Measurements from ENCODE around the gene HSF2BP.
"Not testable (repeated sequence)": the region's sequence is repeated elsewhere in the genome, so short reads cannot be mapped to it uniquely, and the experiment has no call there.

- TF ChIP-seq, protein P1, sequence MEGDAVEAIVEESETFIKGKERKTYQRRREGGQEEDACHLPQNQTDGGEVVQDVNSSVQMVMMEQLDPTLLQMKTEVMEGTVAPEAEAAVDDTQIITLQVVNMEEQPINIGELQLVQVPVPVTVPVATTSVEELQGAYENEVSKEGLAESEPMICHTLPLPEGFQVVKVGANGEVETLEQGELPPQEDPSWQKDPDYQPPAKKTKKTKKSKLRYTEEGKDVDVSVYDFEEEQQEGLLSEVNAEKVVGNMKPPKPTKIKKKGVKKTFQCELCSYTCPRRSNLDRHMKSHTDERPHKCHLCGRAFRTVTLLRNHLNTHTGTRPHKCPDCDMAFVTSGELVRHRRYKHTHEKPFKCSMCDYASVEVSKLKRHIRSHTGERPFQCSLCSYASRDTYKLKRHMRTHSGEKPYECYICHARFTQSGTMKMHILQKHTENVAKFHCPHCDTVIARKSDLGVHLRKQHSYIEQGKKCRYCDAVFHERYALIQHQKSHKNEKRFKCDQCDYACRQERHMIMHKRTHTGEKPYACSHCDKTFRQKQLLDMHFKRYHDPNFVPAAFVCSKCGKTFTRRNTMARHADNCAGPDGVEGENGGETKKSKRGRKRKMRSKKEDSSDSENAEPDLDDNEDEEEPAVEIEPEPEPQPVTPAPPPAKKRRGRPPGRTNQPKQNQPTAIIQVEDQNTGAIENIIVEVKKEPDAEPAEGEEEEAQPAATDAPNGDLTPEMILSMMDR (IDR thresholded peaks at IDR 0.05): not testable (repeated sequence)
- TF ChIP-seq POLR2A (IDR thresholded peaks at IDR 0.05): not testable (repeated sequence)
Measured at GRCh38 chr21:43493471-43493870, 165.8 kb downstream of the HSF2BP start.

Measured in breast epithelium (tissue), 3 donors.